Islet of Langerhans (tissue), 1 donor: ENCODE data around the gene ADISSP.

Source experiments
- FAIRE-seq: peaks from one replicate; lab custom pipeline; 2011; peaks lifted over from hg19 to GRCh38; lab: Jason Lieb, UNC

ADISSP gene

GRCh38 chr20:3735768-3736167 lies 31.8 kb downstream of the ADISSP start:
- no peak for FAIRE-seq

DNA sequence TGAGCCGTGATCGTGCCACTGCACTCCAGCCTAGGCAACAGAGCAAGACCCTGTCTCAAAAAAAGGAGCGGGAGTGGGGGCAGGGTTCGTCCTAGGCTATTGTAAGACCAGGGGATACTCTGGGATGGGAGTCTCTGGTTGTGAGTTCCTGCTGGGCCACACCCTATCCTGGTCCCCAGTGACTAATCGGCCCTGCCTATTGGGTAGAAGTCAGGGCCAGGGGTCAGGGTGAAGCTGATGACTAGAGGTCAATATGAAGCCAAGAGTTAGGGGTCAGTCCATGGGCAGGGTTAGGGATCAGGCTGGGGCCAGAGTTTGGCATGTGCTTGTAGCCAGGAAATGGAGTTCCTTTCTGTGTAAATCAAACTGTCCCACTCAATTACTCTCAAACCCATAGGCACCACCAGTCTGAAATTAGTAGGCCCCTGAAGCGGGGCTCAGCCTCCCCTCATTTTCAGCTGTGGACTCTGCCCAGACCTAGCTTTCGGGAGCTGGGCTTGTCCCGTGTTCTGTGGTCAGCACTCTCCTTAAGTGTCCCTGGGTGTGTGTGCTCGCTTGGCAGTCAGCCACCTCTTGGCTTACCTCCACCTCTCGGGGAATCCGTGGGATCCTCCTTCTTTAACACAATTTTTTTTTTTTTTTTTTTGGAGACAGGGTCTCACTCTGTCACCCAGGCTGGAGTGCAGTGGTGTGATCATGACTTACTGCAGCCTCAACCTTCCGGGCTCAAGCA lies 33.3 kb downstream of the ADISSP start:
- no peak for FAIRE-seq

GRCh38 chr20:3733119-3733995 lies 34.2 kb downstream of the ADISSP start:
- FAIRE-seq: no peak

DNA sequence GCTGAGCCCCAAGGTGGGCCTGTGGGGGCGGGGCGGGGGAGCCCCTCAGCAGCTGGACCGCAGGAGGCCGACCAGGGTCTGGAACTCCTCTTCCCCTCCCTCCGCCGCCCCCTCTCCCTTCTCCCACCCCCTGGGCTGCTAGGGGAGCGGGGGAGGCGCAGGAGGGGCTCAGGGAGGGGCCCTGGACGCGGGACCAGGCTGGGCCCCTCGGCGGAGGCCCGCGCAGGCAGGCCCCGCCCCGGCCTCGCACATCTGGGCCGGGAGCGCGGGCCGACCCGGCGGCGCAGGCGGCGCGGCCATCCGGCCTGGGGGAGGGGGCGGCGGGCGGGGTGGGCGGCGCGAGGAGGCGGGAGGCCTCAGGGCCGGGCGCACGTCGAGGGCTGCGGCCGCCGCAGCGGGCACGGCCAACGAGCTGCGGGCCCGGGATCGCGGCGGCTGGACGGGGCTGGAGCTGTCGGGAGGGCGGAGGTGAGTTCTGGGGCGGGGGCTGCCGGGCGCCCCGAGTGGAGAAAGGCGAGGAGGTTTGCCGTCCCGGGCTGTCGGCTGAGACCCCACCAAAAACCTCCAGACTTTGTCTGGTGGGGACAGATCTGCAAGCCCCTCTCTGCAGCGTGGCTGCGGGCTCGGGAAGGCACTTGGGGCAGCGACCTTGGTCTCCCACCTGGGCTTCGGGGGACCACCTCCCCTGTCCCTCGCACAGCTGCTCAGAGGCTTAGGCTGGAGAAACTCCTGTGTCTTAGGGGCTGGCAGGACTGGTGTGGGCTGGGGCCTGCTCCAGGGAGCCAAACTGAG lies 35.0 kb downstream of the ADISSP start, which contains the start of gene HSPA12B:
TSS of gene HSPA12B (plus strand) at position 359 of the 792 bp plus-strand sequence. CDS start 5,990 bp downstream, outside the sequence.
- FAIRE-seq: no peak

GRCh38 chr20:3731944-3732326 lies 35.6 kb downstream of the ADISSP start:
- FAIRE-seq: no peak

- FAIRE-seq: no peak
Measured at GRCh38 chr20:3730803-3731672, 36.5 kb downstream of the ADISSP start.

GRCh38 chr20:3729811-3730540 lies 37.6 kb downstream of the ADISSP start:
- FAIRE-seq: no peak

- FAIRE-seq: no peak
Measured at GRCh38 chr20:3729378-3729777, 38.2 kb downstream of the ADISSP start.

- FAIRE-seq: no peak
Measured at GRCh38 chr20:3728876-3729275, 38.7 kb downstream of the ADISSP start.

- FAIRE-seq: no peak
Measured at GRCh38 chr20:3728354-3728753, 39.2 kb downstream of the ADISSP start.

GRCh38 chr20:3727401-3728021 lies 40.0 kb downstream of the ADISSP start:
- no peak for FAIRE-seq

DNA sequence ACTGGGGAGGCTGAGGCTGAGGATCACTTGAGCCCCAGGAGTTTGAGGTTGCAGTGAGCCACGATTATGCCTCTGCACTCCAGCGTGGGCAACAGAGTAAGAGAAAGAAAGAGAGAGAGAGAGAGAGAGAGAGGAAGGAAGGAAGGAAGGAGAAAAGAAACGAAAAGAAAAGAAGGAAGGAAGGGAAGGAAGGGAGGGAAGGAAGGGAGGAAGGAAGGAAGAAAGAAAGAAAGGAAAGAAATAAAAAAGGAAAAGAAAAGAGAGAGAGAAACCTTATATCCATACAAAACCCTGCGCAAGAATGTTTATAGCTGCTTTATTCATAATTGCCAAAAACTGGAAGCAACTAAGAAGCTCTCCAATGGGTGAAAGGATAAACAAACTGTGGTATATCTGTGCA lies 43.2 kb downstream of the ADISSP start:
- FAIRE-seq: no peak

DNA sequence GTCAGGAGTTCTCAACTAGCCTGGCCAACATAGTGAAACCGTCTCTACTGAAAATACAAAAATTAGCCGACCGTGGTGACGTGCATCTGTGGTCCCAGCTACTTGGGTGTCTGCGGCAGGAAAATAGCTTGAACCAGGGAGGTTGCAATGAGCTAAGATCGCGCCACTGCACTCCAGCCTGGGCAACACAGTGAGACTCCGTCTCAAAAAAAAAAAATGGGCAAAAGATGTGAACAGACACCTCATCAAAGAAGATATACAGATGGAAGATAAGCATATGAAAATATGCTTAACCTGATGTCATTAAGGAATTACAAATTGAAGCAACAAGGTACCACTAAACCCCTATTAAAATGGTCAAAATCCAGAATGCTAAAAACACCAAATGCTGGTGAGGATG lies 44.3 kb downstream of the ADISSP start:
- no peak for FAIRE-seq

DNA sequence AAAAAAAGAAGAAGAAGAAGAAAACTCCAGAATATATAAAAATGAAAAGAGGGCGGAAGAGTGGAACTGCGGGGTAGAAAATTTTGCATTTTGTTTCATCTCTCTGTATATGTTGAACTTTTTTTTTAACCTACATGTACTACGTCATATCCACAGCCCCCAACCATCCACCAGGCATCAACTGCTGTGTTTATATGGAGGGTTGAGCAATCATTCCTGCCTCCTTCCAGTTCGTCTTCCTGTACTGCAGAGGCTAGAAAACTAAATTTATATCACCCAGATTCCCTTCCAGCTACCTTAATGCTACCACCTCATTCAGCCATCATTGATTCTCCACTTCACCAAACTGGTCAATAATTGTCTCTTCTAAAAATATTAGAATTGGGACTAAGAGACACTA lies 45.6 kb downstream of the ADISSP start:
- FAIRE-seq: no peak

DNA sequence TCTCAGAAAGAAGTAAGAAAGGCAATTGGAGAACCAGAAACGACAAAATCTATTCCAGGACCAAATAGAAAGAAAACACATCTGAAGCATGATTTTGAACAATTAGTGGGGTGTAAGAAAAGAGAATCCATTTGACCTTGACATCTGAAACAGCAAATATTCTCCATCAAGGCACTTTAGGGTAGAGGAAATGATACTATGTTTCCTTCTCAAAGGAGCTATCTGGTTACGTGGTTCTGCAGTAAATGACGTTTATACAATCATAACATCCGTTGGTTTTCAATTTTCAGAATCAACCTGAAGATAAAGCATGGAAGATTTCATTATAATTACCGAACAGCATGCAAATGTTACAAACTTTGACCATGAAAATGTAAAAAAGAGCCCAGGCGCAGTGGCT lies 46.9 kb downstream of the ADISSP start:
- FAIRE-seq: no peak

- FAIRE-seq: no peak
Measured at GRCh38 chr20:3720068-3720467, 47.5 kb downstream of the ADISSP start.

- FAIRE-seq: no peak
Measured at GRCh38 chr20:3719046-3719445, 48.5 kb downstream of the ADISSP start.

DNA sequence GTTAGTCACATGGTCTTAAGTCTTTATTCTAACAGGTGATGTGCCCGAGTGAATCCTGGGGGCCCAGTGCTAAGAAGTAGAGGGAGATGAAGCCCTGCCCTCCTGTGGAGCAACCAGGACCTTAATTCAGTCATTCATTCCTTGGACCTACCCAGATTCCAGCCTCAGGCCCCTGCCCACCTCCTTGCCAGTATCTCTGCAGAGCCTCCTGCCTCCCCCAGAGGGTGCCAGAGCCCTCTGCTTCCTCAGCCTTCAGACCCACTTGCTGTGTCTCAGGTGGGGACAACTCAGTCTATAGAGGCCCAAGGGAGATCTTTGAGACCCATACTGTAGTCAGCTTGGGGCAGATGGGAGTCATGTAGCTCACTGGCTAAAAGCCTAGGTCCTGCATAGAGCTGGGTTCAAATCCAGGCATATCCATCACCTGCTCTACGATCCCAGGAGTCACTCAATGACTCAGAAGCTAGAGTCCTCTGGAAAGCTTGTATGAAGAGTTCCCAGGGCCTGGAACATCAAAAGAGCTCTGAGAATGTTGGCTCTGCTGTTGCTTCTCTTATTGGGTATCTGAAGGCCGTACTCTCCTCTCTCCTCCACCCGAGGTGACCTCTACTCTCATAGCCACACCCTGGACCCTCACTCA lies 51.2 kb downstream of the ADISSP start:
- no peak for FAIRE-seq

DNA sequence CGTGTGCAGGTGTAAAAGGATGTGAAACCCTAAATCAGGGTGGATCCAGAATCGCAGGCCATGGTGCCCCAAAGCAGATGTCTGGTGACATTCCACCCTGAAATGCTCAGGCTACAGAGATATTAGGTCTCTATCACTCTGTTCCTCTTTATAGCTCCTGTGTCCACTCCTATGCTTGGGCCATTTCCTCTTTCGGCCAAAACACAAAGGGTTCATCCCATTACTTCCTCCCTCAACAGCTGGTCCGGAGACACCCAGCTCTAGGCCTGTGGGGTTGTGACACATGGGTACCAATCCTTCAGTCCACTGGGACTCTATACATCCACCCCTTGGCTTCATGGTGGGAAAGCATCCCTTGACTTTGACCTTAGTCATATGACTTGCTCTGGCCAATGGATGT lies 53.5 kb downstream of the ADISSP start:
- FAIRE-seq: no peak

- no peak for FAIRE-seq
Measured at GRCh38 chr20:3712279-3712873, 55.2 kb downstream of the ADISSP start, which contains the start of gene SIGLEC1. Gene SIGLEC1, minus strand, starts transcription at chr20:3712600. Its CDS starts 5,472 bp downstream, at chr20:3707128.
